ENCODE data around the gene NPIPB6. TPM values are rescaled to one million over a fixed set of nuclear protein-coding genes. Genes with fewer than 3 reads are reported as not detected.

The NPIPB6 gene
- total and polyA plus RNA-seq, 12 donors, result 0.18 to 1.9 (median 1.1) TPM; not detected in 3

- TF ChIP-seq POLR2A (IDR thresholded peaks at IDR 0.05), result no peak
- TF ChIP-seq, protein P1, sequence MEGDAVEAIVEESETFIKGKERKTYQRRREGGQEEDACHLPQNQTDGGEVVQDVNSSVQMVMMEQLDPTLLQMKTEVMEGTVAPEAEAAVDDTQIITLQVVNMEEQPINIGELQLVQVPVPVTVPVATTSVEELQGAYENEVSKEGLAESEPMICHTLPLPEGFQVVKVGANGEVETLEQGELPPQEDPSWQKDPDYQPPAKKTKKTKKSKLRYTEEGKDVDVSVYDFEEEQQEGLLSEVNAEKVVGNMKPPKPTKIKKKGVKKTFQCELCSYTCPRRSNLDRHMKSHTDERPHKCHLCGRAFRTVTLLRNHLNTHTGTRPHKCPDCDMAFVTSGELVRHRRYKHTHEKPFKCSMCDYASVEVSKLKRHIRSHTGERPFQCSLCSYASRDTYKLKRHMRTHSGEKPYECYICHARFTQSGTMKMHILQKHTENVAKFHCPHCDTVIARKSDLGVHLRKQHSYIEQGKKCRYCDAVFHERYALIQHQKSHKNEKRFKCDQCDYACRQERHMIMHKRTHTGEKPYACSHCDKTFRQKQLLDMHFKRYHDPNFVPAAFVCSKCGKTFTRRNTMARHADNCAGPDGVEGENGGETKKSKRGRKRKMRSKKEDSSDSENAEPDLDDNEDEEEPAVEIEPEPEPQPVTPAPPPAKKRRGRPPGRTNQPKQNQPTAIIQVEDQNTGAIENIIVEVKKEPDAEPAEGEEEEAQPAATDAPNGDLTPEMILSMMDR (IDR thresholded peaks at IDR 0.05), result no peak
- H3K9me3 ChIP-seq (replicated peaks in 1 of 3), result no peaks in the 10 kb centered on the region
- intact Hi-C loops (cut with DNase I), result no loop called here
These were observed 61.7 kb downstream of the NPIPB6 start for GRCh38 chr16:28301620-28302019.

GRCh38 chr16:28301154-28301553, 62.2 kb downstream of the NPIPB6 start:
- Histone ChIP-seq H3K9me3 (replicated peaks in 1 of 3) (no peaks in the 10 kb centered on the region), H3K27me3 (no peaks in the 10 kb centered on the region), H3K4me3 (no peak overlapping the region), H3K27ac (no peak overlapping the region), H3K4me1 (replicated peaks in 1 of 2) (no peaks in the 10 kb centered on the region), H3K36me3 (replicated peaks in 1 of 2) (no peaks in the 10 kb centered on the region)
- TF ChIP-seq, protein P1 (IDR thresholded peaks at IDR 0.05), result no peak
- no peak for TF ChIP-seq POLR2A (IDR thresholded peaks at IDR 0.05)
- 65 to 93% (median 81%) methylated on average over 4 to 6 of the region's 6 CpGs for WGBS, 4 donors
- DNase-seq, result no peak
- intact Hi-C loops (cut with DNase I), result no loop called here

More at GRCh38 chr16:28301620-28302019, 61.7 kb downstream of the NPIPB6 start:
- no peaks in the 10 kb centered on the region for H3K27me3 ChIP-seq
- WGBS, 4 donors, result 84 to 91% (median 87%) methylated on average over 2 of the region's 2 CpGs
- no peak overlapping the region for H3K27ac ChIP-seq
- H3K4me3 ChIP-seq, result no peak overlapping the region
- no peak for DNase-seq
- no peaks in the 10 kb centered on the region for H3K4me1 ChIP-seq (replicated peaks in 1 of 2)
- H3K36me3 ChIP-seq (replicated peaks in 1 of 2), result no peaks in the 10 kb centered on the region

DNA sequence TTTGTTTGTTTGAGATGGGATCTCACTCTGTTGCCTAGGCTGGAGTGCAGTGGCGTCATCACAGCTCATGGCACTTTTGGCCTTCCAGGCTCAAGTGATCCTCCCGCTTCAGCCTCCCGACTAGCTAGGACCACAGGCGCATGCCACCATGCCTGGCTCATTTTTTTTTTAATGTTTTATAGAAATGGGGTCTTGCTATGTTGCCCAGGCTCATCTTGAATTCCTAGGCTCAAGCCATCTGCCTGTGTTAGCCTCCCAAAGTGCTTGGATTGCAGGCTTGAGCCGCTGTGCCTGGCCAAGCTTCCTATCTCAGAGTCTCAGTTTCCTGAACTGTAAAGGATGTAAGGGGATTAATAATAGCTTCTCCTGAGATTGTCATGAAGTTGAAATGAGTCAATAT, 63.0 kb downstream of the NPIPB6 start:
- Histone ChIP-seq H3K27me3 (no peaks in the 10 kb centered on the region), H3K9me3 (replicated peaks in 1 of 3) (no peaks in the 10 kb centered on the region), H3K36me3 (replicated peaks in 1 of 2) (no peaks in the 10 kb centered on the region), H3K27ac (no peak overlapping the region), H3K4me1 (replicated peaks in 1 of 2) (no peaks in the 10 kb centered on the region), H3K4me3 (no peak overlapping the region)
- intact Hi-C loops (cut with DNase I), result no loop called here
- WGBS, 4 donors, result 94 to 95% (median 95%) methylated on average over 5 of the region's 5 CpGs
- TF ChIP-seq POLR2A (IDR thresholded peaks at IDR 0.05), result no peak
- TF ChIP-seq, protein P1 (IDR thresholded peaks at IDR 0.05), result no peak
- DNase-seq, result no peak

- H3K4me3 ChIP-seq, result no peak overlapping the region
- H3K4me1 ChIP-seq (replicated peaks in 1 of 2), result peaks cover under 1 to 6% of the 10 kb centered on the region in 2 donors
- H3K9me3 ChIP-seq (replicated peaks in 1 of 3), result no peaks in the 10 kb centered on the region
- WGBS, 4 donors, result 55 to 100% (median 80%) methylated on average over 1 to 4 of the region's 4 CpGs
- no peak overlapping the region for H3K27ac ChIP-seq
- H3K36me3 ChIP-seq (replicated peaks in 1 of 2), result no peaks in the 10 kb centered on the region
- TF ChIP-seq, protein P1 (IDR thresholded peaks at IDR 0.05), result no peak
- no peak for TF ChIP-seq POLR2A (IDR thresholded peaks at IDR 0.05)
- H3K27me3 ChIP-seq, result no peaks in the 10 kb centered on the region
- intact Hi-C loops (cut with DNase I), result no loop called here
- no peak for DNase-seq
These were observed 64.8 kb downstream of the NPIPB6 start for GRCh38 chr16:28298511-28298878.

All from adrenal gland (tissue), 12 donors.